GM12891 (cell line): Measurements from ENCODE around the gene VPS52.

Source experiments
- DNase-seq: peaks from one replicate; pipeline ENCODE4 v3.0.0; 2011; ENCODE audit warnings: low spot score; ENCODE audit not compliant: insufficient read length
- FAIRE-seq: peaks from 2 replicates; lab custom pipeline; 2011; peaks lifted over from hg19 to GRCh38; lab: Jason Lieb, UNC
- PAX5 ChIP-seq: IDR thresholded peaks from 2 replicates; pipeline ENCODE4 v1.6.1; 2011; ENCODE audit warnings: low read length, moderate library complexity, mild to moderate bottlenecking; ENCODE audit not compliant: insufficient read depth, severe bottlenecking
- POLR2A ChIP-seq: IDR thresholded peaks from 2 replicates; pipeline ENCODE4 v1.6.1; 2011; ENCODE audit warnings: low read depth, low read length, control low read depth
- POLR2AphosphoS5 ChIP-seq: IDR thresholded peaks from 2 replicates; pipeline ENCODE4 v1.6.1; 2011; ENCODE audit warnings: low read depth, low read length, control low read depth
- POU2F2 ChIP-seq: IDR thresholded peaks from 2 replicates; pipeline ENCODE4 v1.6.1; 2011; ENCODE audit warnings: low read depth, mild to moderate bottlenecking, control low read depth, low read length, moderate library complexity
- SPI1 ChIP-seq: IDR thresholded peaks from 2 replicates; pipeline ENCODE4 v1.6.1; 2011; ENCODE audit warnings: low read depth, low read length, control low read depth
- TAF1 ChIP-seq: IDR thresholded peaks from 2 replicates; pipeline ENCODE4 v1.6.1; 2011; ENCODE audit warnings: low read depth, low read length, control low read depth

The VPS52 gene

DNA sequence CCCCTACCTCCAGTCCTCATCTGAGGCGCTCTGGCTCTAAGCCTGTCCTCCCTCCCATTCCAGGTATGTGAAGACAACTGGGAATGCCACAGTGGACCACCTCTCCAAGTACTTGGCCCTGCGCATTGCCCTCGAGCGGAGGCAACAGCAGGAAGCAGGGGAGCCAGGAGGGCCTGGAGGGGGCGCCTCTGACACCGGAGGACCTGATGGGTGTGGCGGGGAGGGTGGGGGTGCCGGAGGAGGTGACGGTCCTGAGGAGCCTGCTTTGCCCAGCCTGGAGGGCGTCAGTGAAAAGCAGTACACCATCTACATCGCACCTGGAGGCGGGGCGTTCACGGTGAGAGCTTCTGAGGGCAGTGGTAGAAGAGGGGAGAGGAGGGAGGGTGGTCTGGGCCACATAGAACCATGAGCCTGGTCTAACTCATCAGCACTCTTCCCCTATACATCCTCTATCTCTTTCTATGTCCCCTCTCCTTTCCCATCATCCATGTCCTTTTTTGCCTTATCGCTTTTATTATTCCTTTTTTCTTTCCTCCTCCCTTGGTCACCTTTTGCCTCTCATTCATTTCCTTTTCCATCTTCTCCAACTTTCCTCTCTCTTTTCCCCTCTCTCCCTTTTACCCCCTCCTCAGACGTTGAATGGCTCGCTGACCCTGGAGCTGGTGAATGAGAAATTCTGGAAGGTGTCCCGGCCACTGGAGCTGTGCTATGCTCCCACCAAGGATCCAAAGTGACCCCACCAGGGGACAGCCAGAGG, 59.8 kb downstream of the VPS52 start:
- FAIRE-seq (no peak), DNase-seq (no peak)
- TF ChIP-seq POLR2AphosphoS5 (no peak), POU2F2 (no peak), TAF1 (no peak), POLR2A (no peak), PAX5 (no peak), SPI1 (no peak)

DNA sequence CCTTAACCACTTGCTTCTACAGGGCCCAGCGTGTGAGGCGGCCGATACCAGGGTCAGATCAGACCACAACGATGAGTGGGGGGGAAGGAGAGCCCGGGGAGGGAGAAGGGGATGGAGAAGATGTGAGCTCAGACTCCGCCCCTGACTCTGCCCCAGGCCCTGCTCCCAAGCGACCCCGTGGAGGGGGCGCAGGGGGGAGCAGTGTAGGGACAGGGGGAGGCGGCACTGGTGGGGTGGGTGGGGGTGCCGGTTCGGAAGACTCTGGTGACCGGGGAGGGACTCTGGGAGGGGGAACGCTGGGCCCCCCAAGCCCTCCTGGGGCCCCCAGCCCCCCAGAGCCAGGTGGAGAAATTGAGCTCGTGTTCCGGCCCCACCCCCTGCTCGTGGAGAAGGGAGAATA, 60.5 kb downstream of the VPS52 start:
- no peak for TF ChIP-seq POU2F2
- no peak for TF ChIP-seq POLR2A
- no peak for TF ChIP-seq SPI1
- TF ChIP-seq PAX5, result no peak
- no peak for TF ChIP-seq TAF1
- TF ChIP-seq POLR2AphosphoS5, result no peak
- FAIRE-seq (no peak), DNase-seq (no peak)

DNA sequence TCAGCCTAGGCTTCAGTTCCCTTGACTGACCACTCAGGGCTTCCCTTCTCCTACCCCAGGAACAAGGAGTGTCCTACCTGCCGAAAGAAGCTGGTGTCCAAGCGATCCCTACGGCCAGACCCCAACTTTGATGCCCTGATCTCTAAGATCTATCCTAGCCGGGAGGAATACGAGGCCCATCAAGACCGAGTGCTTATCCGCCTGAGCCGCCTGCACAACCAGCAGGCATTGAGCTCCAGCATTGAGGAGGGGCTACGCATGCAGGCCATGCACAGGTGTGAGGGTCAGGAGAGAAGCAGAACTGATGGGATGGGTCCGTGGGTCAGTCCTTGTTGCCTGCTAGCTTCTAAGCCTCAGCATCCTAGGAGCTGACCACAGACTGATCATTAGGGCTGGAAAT, 61.8 kb downstream of the VPS52 start:
- FAIRE-seq, result no peak
- DNase-seq, result no peak
- no peak for TF ChIP-seq TAF1
- TF ChIP-seq POLR2AphosphoS5, result no peak
- no peak for TF ChIP-seq POLR2A
- no peak for TF ChIP-seq POU2F2
- no peak for TF ChIP-seq PAX5
- no peak for TF ChIP-seq SPI1

GRCh38 chr6:33208091-33208967, 63.3 kb downstream of the VPS52 start, which contains the start of gene RING1:
Gene RING1, plus strand, starts transcription at chr6:33208500. Its CDS starts 323 bp downstream, at chr6:33208823.
- DNase-seq (peak; percentile 95), FAIRE-seq (peak; percentile 95)
- TF ChIP-seq POLR2A (peak; percentile 89), SPI1 (no peak), POLR2AphosphoS5 (peak; percentile 84), POU2F2 (0 out of 2 replicates have a peak, but pooled peaks have one; percentile 57), TAF1 (peak; percentile 70; the same call in 1 of the 2 replicates), PAX5 (no peak)

- no peak for TF ChIP-seq SPI1
- no peak for FAIRE-seq
- DNase-seq, result no peak
Observed at GRCh38 chr6:33207552-33208090, 64.1 kb downstream of the VPS52 start.

- no peak for FAIRE-seq
Observed at GRCh38 chr6:33206864-33207551, 64.7 kb downstream of the VPS52 start.

DNA sequence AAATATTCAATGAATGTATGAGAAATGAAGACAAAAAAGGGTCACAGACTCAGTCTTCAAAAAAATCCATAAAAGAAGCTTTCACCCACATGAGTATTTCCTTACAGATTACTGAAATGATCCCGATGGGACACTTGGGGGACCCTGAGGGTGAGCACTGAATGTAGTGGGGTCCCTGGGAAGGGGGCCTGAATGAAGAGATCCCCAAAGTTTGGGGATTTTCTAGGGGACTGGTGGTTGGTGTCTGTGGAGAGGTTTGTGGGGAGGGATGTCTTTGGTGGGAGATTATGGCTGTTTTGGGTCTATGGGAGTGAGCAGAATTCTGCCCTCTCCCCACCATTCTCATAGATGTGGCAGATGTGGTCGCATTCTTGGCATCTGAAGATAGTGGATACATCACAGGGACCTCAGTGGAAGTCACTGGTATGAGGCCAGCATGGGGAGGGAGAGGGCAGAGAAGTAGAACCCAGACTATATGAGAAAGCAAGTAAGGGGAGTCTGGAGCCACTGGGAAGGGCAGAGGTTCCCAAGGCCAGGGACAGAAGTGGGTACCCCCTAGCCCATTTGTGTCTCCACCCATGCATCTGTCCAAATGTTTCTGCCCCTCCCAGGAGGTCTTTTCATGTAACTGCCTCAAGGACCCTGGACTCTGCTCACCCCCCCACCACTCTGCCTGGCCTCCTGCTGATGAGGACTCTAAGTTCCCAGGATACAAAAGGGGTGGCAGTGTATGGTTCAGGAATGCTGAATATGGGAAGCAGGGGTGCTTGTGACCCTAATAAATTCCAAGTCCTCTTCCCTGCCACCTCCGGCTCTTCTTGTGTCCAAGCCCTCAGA, 65.4 kb downstream of the VPS52 start:
- TF ChIP-seq POLR2A (no peak), POU2F2 (no peak), SPI1 (no peak), TAF1 (no peak), PAX5 (no peak), POLR2AphosphoS5 (no peak)
- no peak for DNase-seq
- FAIRE-seq, result no peak

More at GRCh38 chr6:33206864-33207551, 64.7 kb downstream of the VPS52 start:
- DNase-seq, result no peak
- TF ChIP-seq TAF1, result no peak
- TF ChIP-seq POU2F2, result no peak
- no peak for TF ChIP-seq POLR2AphosphoS5
- no peak for TF ChIP-seq SPI1
- TF ChIP-seq POLR2A, result no peak
- no peak for TF ChIP-seq PAX5

DNA sequence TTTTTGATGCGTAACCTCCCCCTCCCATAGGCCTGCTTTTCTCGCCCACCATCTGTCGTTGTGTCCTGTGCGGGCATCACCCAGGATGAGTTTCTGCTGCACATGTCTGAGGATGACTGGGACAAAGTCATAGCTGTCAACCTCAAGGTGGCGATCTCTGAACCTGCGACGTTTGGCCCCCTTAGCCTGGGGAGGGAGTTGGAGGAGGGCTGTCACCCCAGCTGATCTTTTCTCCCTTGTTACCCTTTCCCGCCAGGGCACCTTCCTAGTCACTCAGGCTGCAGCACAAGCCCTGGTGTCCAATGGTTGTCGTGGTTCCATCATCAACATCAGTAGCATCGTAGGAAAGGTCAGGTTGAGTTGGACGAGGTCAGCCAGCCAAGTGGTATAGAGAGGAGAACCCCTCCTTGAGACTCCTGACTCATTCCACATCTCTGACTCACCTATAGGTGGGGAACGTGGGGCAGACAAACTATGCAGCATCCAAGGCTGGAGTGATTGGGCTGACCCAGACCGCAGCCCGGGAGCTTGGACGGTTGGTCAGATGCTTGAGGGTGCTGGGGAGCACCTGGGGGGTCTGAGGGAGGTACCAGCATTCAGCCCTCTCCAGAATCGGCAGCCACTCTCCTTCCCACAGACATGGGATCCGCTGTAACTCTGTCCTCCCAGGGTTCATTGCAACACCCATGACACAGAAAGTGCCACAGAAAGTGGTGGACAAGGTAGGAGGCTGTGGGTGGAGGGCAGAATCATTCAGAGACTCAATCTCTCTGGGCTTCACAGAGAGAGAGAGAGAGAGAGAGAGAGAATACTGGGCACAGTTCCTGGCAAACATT, 66.3 kb downstream of the VPS52 start:
- TF ChIP-seq TAF1, result no peak
- TF ChIP-seq POU2F2, result no peak
- no peak for TF ChIP-seq POLR2A
- no peak for TF ChIP-seq PAX5
- TF ChIP-seq POLR2AphosphoS5, result no peak
- no peak for TF ChIP-seq SPI1
- peak; percentile 35 for FAIRE-seq
- DNase-seq, result no peak
